ENCODE results near the gene NKD2.

NKD2 gene

DNA sequence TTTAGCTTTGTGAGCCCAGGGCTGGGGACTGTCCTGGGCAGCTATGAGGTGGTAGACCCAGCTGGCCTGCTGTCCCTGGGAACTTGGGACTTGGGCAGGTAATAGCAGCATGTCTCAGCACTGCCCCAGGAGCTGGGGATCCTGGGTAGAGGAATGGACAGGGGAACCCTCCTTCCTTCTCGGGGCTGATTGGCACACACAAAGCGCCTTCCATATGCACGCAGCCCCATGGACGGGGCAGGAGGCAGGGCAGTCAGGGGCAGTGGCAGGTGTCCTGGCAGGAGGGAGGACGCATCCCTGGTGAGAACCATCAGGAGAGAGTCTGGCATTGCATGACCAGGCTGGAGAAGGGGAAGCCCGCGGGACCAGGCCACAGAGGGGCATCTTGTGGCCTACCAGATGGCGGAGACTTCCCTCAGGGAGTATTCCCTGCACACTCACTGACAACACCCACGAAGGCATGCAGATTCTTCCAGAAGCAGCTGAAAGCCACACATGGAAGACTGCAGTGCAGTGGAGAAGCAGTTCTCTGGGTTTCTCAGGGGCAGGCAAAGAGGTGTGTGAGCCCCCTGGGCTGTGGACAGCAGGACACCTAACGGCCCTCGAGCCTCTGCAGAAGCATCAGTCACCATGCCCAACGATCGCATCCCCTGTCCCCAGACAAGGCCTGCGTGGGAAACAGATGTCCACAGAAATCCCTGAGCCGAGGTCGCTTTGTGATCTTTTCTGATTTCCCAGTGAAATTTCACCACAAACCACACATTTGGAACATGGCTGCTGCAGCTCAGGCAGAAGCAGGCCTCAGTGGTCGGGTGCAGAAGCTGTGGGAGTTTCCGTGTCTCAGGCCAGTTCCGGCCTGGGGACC lies 7.0 kb upstream of the NKD2 start:
- no peak for DNase-seq

DNA sequence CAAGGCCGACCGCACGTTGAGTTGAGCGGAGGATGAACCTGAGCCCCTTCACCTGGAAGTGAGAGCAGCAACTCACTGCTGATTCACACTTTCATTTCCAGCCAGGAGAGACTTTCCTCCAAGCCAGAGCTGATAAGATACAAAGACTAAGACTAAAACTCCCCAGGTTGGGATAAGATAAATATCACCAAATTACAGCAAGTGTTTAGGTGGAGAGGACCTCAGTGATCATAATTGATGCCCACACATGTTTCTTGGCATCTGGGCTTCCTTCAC lies 6.4 kb upstream of the NKD2 start:
- DNase-seq = no peak

DNA sequence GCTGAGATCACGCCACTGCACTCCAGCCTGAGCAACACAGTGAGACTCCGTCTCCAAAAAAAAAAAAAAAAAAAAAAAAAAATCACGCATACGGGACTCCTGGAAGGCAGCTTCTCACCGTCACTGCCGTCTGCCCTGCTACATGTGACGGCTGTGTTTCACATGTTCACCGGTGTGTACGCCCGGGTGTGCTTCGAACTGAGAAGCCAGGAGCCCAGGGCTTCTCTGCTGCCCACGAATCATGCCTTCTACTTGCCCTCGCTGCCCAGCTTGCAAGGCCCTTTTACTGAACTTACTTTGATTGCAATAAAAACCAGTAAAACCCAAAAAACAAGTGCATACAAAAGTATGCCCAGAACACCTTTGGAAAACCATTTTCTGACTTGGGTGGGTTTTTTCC lies 5.8 kb upstream of the NKD2 start:
- DNase-seq = no peak

DNA sequence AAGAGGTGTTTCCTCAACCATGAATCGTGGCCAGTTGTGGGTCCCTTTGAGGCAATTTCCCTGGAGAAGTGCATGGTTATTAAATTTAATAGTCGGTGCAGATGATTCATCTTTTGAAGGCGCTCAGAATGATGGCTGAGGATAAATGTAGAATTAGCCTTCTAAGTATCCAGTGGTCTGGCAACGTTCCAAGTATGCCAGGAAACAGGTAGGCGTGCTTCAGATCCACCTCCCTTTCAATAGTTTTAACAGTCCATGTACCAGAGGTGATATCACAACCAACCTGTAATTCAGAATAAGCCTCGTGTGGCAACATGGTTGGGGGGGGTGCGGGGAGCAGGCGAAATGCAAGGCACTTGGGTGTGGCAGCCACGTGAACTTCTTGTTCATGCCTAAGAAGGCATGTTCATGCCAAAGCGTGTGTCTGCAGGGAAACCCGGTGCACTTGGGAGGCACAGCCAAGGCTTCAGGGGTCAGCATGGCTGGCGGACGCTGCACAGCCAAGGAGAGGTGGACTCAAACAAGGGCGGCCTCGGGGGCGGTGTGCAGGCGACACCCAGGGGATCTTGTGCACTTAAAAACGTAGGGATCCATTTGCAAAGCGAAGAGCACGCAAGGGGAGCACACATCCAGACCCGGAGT lies 5.2 kb upstream of the NKD2 start:
- DNase-seq = no peak

DNA sequence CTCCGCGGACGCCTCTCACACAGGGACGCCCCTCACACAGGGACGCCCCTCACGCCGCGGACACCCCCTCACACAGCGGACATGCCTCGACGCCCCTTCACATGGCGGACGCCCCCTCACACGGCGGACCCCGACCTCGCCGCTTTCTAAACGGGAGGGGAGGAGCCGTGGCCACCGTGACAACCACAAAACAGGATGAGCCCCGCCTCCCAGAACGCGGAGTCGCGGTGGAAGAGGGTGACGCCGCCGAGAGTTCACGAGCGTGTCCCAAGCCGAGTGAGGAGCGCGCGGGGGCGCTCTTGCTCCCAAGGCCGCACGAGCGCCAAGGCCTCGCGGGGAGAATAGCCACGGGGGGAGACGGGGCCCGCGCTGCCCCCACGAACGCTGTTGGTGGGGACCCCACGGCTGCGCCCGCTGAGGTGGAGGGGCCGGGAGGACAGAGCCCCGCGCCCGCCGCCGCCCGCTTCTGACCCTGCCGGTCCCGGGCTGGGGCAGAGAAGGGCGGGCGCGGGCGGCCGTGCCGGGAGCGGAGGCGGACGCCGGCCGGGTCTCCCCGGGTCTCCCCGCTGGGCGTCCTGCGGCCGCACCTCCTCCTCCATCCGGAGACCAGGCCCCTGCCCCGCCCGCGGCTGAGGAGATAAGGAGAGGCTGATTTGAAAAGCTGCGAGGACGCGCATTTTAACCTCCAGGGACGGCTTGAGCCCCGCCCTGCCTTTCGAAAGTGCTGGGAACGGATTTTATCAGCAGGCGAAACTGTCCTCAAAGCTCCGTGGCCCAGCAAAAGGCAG lies 3.9 kb upstream of the NKD2 start:
- no peak for DNase-seq

DNA sequence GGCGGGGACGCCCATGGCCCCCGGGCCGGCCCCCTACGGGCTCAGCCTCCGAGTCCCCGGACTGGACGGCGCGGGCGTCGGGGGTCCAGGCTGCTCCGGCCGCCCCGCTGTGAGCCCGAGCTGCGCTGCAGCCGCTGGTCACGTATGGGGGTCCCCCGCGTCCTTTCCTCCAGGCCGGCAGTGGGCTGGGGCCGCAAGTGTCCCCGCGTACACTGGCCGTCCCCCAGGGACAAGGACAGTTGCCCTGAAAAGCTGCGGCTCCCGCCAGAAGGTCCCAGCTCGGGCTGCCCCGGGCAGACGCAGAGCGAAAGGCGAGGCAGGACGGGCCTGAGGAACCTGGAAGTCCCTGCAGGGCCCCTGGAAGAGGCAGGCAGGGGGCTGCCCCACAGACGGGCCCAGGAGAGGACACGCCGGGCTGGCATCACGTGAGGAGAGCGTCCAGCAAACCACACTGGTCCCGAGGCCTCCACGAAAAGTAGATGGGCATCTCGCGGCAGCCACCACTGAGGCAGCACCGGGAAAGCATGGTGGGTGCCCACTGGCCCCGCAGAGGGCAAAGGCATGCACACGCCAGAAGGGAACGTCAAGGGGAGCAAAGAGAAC lies 3.3 kb upstream of the NKD2 start:
- no peak for DNase-seq

DNA sequence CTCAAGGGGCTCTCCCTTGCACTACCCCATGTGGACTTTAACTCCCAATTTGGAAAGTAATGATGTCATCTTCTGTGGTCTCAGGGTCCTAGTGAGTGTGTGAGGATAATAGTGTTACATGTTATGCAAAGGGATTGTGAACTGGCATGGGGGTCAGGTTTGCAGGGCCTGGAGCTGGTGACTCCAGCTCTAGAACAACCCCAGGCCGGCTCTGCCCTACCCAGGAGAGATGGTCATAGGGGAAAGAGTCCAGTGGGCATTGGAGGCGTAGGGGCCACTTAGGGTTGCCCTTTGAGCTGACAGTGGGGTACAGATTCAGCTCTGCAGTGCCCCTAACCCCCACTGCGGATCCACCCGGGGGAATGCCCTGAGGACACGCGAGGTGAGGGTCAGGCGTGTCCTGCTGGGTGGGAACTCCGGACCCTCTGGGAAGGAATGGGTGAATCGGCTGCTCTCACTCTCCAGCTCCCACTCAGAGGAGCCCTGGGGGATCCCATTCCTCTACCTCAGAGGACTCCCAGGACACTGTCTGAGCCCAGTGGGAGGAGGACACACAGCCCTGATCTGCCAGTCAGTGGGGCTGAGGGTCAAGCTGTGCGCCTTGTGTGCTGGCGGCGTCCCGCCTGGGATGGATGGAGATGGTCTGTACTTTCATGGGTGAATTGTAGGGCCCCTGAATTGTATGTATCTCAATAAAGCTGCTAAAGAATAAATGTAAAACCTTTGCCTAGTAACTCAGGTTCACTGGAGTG lies 2.5 kb upstream of the NKD2 start:
- DNase-seq = no peak

DNA sequence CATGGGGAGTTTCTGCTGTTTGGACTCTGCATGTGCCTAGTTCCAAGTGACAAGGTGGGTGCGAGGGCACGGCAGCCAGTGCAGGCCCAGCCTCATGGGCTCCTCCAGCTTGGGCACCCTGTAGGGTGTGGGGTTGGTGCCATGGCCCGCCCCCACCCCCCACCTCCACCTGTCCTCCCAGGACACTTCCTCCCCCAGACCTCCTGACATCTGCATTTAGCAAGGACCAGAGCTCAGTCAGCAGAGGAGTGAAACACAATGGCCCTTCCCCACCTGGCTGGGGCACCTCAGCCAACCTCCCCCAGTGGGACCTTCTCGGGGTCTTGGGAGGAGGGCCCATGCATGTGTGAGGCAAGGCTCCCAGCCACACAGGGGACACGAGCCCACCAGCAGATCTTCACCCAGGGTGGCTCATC lies 1.9 kb upstream of the NKD2 start:
- DNase-seq = no peak

DNA sequence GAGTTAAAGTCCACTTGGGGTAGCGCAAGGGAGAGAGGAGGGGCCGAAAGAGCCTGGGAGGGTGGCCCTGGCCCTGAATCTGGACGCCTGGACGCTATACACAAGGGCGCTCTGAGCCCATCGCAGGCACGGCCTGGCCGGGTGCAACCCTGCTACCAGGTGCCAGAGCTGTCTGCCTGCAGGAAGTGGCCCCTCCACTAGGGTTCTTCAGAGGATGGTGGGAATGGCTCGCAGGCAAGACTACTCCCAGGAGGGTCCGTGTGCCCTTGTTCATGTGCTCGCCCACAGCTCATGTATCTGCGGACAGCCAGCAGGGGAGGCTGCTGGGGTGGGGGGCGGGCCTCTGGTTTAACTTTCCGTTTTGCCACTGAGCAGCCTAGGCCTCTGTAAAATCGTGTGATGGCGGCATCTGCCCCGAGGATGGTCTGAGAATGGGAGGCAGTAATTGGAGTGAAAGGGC lies 1.4 kb upstream of the NKD2 start:
- DNase-seq = no peak

DNA sequence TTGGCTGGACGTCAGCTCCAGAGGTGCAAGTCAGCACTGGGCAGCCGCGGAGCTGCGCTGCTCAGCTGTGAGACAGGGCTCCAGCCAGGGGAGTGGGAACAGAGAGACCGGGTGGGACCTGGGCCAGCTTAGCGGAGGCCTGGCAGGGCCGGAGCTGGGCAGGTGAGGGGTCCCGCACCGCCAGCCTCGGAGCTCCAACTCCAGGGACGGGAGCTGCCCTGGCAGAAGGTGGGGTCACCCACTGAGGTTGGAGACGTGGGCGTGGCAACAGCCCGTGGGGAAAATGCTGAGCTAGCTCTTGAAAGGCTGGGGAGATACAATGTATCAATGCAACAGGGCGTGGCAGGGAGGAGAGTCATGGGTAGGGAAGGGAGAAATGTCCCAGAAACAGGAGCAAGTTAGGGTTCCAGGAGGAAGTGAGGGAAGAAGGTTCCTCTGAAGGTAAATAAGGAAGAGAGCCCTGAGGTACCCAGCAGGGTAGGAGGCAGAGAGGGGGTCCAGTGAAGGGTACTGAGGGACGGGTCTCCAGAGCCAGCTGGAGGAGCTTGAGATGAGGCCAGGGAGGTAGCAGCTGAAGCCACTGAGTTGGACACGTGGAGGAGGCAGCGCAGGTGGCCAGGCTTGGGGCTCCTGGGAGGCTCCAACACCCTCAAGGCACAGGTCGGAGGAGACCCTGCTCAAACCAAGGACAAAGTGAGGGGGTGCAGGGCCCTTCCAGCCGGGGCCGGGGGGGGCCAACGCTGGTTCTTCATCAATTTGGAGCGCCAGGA lies 736 bp upstream of the NKD2 start:
- no peak for DNase-seq

DNA sequence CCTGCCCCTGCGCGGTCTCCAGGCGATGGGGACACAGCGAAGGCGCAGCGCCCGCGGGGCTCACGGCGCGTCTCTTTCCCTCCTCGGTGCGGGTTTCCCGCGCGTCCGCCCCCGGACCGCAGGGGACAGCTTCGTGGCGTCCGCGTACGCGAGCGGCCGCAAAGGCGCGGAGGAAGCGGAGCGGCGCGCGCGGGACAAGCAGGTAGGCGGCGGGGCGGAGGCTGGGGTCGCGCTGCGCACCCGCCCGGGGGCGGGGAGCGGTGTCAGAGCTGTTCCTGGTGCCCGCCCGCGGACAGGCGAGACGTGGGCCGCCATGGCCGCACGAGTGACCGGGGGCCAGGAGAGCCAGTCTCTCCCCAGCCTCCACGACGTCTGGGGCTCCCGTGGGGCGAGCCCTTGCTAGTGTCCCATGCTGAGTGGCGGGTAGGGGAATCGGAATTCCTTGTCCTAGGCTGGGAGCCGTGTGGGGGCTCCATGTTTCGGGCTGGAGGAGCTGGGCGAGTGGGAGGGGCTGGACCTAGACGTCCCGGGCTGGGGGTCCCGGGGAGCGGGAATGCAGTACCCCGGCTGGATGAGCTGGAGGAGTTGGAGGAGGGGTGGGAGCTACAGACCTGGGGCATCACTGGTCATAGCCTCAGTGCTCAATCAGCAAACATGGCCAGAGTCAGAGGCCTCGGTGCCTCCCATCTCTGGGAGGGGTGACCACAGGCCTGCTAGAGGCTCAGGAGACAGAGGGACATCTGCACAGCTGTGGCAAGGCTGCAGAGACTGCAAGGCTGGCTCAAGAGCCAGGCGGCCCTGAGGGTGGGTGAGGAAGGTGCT lies 968 bp downstream of the NKD2 start:
- DNase-seq = no peak

DNA sequence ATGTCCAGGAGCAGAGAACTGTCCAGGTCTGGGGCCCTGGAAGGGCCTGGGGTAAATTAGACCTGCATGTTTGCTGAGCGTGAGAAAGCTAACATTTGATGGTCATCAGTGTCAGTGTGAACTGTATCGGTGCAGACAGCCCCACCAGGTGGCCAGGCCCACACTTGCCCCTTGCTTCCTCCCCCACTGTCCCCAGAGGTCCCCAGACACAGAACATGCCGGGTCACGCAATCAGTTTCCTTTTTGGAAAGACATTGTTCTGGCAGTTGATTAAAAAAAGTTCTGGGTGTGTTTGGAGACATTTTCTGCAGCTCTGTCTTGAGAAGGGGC lies 1.5 kb downstream of the NKD2 start:
- no peak for DNase-seq

DNA sequence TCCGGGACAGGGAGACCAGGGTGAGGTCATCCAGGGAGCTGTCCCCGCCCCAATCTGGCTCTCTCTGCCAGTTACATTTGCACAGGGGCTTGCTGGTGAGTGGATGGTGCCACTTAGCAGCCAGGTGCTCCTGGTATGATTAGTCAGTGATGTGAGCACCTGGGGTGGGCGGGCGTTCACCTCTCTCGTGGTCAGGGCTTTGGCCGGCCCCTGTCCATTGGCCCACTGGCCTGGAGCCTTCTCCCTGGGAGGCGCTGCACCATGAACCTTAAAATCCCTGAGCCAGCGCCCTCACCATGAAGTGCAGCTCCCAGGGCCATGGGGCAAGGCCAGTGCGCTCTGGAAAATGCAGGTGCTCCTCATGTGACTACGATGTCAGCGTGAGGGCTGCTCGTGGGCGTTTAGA lies 2.0 kb downstream of the NKD2 start:
- DNase-seq = no peak

DNA sequence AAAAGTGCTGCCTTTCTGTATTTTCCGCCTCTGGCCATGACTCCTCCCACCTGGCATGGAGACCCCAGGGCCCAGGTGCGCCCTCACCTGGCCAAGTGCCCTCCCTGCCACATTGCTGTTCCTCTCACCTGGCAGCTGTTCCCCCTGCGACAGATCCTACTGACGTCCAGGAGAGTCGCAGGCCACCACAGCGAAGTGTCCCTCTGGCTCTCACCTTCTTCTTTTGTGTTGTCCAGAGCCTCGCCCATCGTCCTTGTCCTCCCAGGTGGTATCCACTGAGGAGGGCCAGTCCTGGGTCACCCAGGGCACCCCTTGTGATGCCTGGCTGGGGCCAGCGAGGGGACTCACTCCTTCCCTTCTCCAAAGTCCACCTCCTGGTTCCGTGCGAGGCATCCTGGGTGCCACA lies 2.6 kb downstream of the NKD2 start:
- DNase-seq = peak; percentile 47

DNA sequence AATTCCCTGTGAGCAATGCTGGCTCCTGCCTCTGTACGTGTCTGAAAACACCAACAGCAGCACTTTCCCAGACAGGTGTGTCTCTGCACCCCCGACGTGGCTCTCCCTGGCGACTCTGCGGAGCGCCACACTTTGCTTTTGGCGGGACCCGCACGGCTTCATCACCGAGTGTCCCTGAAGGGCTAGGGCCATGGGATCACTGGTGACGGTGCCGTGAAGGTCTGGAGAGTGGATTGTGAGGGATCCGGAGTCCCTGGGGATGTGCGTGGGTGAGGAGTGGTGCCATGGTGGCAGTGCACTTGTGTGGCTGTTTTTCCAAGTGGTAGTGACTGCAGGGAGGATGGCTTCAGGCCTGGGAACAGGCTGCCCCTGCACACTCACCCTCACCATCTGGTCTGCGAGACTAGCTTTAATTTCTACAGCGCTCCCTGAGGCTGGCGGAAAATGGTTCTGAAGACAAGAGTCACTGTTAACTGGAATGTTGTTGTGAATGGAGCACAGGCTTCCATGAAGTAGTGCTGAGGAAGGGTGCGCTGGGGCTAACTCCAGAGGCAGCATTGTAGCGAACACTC lies 3.2 kb downstream of the NKD2 start:
- DNase-seq = peak; percentile 57

DNA sequence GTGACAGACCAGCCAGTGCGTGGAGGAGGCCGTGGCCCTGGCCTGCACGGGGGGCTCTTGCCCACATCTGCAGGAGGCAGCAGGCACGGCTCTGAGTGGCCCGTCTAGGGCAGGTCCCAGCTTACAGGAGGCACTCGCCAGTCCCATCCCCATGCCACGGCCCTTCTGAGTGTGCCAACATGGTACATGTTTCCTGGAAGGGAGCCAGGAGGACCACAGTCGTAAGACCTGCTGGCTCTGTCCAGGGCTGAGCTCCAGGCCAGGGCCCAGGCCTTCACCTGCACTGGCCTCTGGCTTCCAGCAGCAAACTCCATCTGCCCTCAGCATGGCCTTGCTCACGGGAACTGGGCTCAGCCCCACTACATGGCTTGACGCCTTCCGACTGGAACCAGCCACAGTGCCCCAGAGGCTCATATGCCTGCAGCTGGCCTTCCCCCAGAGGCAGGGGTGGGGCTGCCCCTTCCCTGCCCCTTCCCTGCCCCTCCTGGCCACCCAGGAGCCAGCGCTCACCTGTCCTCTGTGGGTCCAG lies 3.8 kb downstream of the NKD2 start:
- DNase-seq = no peak

DNA sequence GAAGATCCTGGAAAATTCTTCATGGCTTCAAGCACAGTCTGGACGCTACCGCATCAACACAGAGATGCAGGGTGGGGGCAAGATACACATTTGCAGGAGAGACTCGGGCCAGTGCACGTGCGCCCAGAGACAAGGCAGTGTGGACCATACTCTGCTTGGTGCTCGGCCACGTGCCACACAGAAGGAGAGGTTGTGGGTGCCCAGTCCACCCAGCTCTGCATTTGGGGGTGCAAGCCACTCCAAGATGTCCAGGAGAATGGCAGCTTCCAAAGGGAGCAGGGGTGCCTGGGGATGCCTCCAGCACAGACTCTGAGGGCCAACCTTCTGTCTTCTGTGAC lies 4.3 kb downstream of the NKD2 start:
- no peak for DNase-seq

DNA sequence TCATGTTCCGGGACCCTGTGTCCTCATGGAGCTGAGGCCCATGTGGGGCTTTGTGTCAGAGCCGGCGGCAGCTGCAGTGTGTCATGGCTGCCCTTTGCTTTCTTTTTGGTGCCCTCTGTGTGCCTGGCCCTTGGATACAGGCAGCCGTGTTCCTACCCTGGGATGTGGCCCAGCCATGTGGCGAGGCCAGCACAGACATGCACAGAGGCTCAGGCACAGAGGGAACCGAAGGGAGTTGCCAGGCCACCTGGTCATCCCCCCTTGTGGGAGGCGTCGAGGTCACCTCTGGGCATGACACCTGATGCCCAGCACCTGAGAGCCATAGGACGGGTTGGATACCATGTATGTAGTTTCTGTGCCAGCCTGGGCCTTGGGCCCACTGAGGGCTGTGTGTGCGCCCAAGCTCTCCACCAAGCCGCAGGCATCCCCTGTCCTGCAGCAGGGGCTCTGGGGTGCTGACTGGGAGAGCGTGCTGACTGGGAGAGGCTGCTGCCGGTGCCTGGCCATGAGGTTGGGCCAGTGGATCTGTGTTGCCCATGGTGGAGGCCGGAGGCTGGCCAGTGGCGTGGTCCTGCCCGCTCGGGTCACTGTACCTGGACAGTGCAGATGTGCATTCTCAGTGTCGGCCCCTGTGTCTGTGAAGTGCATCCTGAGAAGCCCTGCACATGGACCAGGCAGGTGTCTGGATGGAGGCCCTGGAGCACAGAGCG lies 4.8 kb downstream of the NKD2 start:
- DNase-seq = no peak

DNA sequence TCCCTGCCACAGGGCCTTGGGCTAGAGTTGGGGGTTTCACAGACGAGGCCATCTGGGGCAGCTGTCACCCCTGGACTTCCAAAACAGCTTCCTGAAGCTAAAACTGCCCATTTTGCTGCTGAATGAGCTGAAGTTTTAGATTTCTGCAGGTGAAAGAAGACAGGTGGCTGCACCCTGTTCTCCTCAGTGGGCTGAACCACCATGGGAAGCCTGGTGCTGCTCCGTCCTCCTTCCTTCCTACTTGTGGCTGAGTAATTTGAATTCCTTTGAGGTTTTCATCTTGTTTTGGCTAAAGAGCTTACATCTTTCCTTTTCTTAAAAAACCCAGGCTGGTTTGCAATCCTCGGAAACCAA lies 5.3 kb downstream of the NKD2 start:
- DNase-seq = no peak

DNA sequence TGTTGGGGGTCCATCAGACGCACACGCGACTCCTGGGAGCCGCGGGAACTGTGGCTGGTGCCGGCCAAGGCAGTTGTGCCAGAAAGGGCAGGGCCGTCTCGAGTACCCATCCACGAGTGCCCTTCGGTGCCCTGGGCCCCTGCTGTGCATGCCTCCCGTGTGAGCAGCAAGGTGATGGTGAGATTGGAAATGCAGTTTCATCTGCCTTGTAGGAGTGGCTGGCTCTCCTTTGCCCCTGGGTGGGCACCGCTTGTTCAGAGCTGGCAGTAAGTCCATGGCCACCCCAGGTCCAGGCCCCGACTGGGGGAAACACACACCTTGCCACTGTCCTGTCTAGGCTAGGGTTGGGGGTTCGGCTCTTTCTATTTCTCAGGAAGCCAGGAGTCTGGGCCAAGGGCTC lies 5.7 kb downstream of the NKD2 start:
- DNase-seq = no peak
